NCI-H774 (cell line): ENCODE data around the gene ALG11.
A peak's percentile ranks its signal among the peaks of the same experiment; 100 is the strongest.
"Not testable (repeated sequence)": the region's sequence is repeated elsewhere in the genome, so short reads cannot be mapped to it uniquely, and the experiment has no call there.

ENCODE experiments used
- DNase-seq: peaks from one replicate; lab custom pipeline; 2025; lab: John Stamatoyannopoulos, UW

The ALG11 gene

DNA sequence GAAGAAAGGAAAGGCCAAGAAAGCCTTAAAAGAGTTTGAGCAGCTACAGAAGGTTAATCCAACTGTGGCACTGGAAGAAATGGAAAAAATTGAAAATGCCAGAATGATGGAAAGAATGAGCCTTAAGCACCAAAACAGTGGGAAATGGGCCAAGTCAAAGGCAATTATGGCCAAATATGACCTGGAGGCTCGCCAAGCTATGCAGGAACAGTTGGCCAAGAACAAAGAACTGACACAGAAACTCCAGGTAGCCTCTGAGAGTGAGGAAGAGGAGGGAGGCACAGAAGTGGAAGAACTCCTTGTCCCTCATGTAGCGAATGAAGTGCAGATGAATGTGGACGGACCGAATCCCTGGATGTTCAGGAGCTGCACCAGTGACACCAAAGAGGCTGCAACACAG is 17.4 kb downstream of the ALG11 start:
- no peak for DNase-seq

GRCh38 chr13:52030401-52030800 is 18.2 kb downstream of the ALG11 start:
- not testable (repeated sequence) for DNase-seq

DNA sequence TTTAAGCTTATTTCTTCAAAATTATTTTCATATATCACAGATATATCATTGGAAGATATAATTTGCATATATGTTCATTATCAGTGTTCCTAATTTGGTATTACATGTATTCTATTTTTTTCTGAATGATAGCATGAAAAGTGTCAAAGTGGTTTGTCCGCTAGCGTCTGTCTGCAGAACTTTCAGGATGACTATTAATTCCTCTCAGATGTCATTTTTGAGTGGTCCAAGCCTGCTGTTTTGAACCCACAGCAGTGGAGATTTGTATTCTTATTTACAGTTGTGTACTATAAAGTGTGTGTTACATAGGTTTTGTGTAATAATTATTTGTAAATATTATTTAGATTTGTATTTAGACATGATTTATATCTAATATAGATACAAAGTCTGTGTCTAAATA is 20.8 kb downstream of the ALG11 start:
- DNase-seq, result no peak

- peak; percentile 22 for DNase-seq
Observed at GRCh38 chr13:52034616-52035226, 22.5 kb downstream of the ALG11 start.

- DNase-seq, result no peak
Observed at GRCh38 chr13:52036037-52036436, 23.8 kb downstream of the ALG11 start.

DNA sequence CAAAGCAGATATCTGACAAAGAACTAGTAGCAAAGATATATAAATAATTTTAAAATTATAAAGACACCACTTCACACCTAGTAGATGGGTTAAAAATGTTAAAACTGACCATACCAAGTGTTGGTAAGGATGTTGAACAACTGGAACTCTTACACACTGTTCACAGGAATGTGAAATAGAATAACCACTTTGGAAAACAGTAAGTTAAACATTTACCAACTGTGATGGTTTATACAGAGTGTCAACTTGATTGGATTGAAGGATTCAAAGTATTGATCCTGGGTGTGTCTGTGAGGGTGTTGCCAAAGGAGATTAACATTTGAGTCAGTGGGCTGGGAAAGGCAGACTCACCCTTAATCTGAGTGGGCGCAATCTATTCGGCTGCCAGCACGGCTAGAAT is 31.5 kb downstream of the ALG11 start:
- DNase-seq, result no peak

- DNase-seq, result no peak
Observed at GRCh38 chr13:52047463-52047862, 35.3 kb downstream of the ALG11 start.

- DNase-seq, result no peak
Observed at GRCh38 chr13:52048516-52048915, 36.3 kb downstream of the ALG11 start.

- DNase-seq, result no peak
Observed at GRCh38 chr13:52051400-52051799, 39.2 kb downstream of the ALG11 start.

- DNase-seq, result no peak
Observed at GRCh38 chr13:52053460-52053859, 41.3 kb downstream of the ALG11 start.

GRCh38 chr13:52061064-52061463 is 48.9 kb downstream of the ALG11 start:
- not testable (repeated sequence) for DNase-seq

GRCh38 chr13:52061587-52061986 is 49.4 kb downstream of the ALG11 start:
- no peak for DNase-seq

GRCh38 chr13:52067237-52067636 is 55.0 kb downstream of the ALG11 start:
- DNase-seq, result no peak

GRCh38 chr13:52070929-52071523 is 58.8 kb downstream of the ALG11 start:
- no peak for DNase-seq
